HG03520 (cell line): ENCODE measurements around the gene LGR4.
"Not testable (repeated sequence)": the region's sequence is repeated elsewhere in the genome, so short reads cannot be mapped to it uniquely, and the experiment has no call there.

ENCODE experiments used
- ATAC-seq: cut with Tn5 transposase; IDR thresholded peaks from one replicate; pipeline ENCODE4 v1.9.1; 2021; ENCODE audit warnings: mild to moderate bottlenecking, moderate library complexity; ENCODE audit not compliant: unreplicated experiment

Gene LGR4

GRCh38 chr11:27355575-27356104 is 117.0 kb downstream of the LGR4 start:
- ATAC-seq, result no peak

- ATAC-seq, result no peak
These were observed 118.1 kb downstream of the LGR4 start for GRCh38 chr11:27354359-27354965.

GRCh38 chr11:27353593-27354358 is 118.8 kb downstream of the LGR4 start:
- no peak for ATAC-seq

GRCh38 chr11:27352781-27353180 is 119.8 kb downstream of the LGR4 start:
- no peak for ATAC-seq

GRCh38 chr11:27350511-27350910 is 122.1 kb downstream of the LGR4 start:
- ATAC-seq, result no peak

- ATAC-seq, result no peak
These were observed 122.7 kb downstream of the LGR4 start for GRCh38 chr11:27349919-27350318.

GRCh38 chr11:27348340-27348873 is 124.2 kb downstream of the LGR4 start:
- ATAC-seq, result no peak

GRCh38 chr11:27347359-27348339 is 124.9 kb downstream of the LGR4 start:
- ATAC-seq, result no peak

- no peak for ATAC-seq
These were observed 132.6 kb downstream of the LGR4 start for GRCh38 chr11:27339941-27340340.

- ATAC-seq, result not testable (repeated sequence)
These were observed 137.8 kb downstream of the LGR4 start for GRCh38 chr11:27334764-27335163.

- no peak for ATAC-seq
These were observed 140.6 kb downstream of the LGR4 start for GRCh38 chr11:27331981-27332380.

GRCh38 chr11:27330633-27331270 is 141.8 kb downstream of the LGR4 start:
- no peak for ATAC-seq

GRCh38 chr11:27329867-27330632 is 142.5 kb downstream of the LGR4 start:
- ATAC-seq, result no peak

- no peak for ATAC-seq
These were observed 144.0 kb downstream of the LGR4 start for GRCh38 chr11:27328614-27329013.

GRCh38 chr11:27327064-27327463 is 145.5 kb downstream of the LGR4 start:
- not testable (repeated sequence) for ATAC-seq

- ATAC-seq, result not testable (repeated sequence)
These were observed 150.4 kb downstream of the LGR4 start for GRCh38 chr11:27322196-27322595.

- not testable (repeated sequence) for ATAC-seq
These were observed 151.2 kb downstream of the LGR4 start for GRCh38 chr11:27321340-27321739.

GRCh38 chr11:27319072-27319471 is 153.5 kb downstream of the LGR4 start:
- peak; percentile 99 for ATAC-seq

GRCh38 chr11:27317751-27318150 is 154.8 kb downstream of the LGR4 start:
- ATAC-seq, result no peak
